Right lobe of liver (tissue), 4 donors: ENCODE results near the gene FGF22.

Experiments
- POLR2A ChIP-seq: fragments of 450-650 bp; IDR thresholded peaks from one replicate; pipeline ENCODE4 v1.6.1; 2017; ENCODE audit warnings: antibody characterized with exemption, mild to moderate bottlenecking
- TF ChIP-seq, protein P1 (sequence below), 4 donors: fragments of 200-600 bp in 3 of 4; fragments of 450-650 bp in 1 of 4; IDR thresholded peaks; one replicate each; pipeline versions ENCODE4 v1.5.1 to v1.8.0; 2016 to 2022; ENCODE audit warnings: antibody characterized with exemption in 4 of 4, mild to moderate bottlenecking in 2 of 4
- donor health status: DM: no; HTN: no; CAD: no.
- donor health status: DM: no; HTN: no; CAD: no.
- donor health status: DM: no; HTN: yes; CAD: no.

DNA sequence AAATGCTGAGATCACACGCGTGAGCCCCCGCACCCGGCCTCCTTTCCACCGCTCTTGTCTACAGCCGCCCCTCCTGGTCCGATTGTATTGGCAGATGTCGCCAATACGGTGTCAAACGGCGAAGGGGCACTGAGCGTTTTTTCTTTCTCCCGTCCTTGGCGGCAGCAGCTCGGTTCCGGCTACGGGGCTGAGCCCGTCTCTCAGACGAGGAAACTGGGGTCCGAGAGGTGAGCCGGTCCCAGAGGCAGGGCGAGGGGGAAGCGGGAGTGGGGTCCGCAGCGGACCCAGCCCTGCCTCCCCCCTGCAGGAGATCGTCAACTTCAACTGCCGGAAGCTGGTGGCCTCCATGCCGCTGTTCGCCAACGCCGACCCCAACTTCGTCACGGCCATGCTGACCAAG, 26.7 kb upstream of the FGF22 start:
- TF ChIP-seq, protein P1, sequence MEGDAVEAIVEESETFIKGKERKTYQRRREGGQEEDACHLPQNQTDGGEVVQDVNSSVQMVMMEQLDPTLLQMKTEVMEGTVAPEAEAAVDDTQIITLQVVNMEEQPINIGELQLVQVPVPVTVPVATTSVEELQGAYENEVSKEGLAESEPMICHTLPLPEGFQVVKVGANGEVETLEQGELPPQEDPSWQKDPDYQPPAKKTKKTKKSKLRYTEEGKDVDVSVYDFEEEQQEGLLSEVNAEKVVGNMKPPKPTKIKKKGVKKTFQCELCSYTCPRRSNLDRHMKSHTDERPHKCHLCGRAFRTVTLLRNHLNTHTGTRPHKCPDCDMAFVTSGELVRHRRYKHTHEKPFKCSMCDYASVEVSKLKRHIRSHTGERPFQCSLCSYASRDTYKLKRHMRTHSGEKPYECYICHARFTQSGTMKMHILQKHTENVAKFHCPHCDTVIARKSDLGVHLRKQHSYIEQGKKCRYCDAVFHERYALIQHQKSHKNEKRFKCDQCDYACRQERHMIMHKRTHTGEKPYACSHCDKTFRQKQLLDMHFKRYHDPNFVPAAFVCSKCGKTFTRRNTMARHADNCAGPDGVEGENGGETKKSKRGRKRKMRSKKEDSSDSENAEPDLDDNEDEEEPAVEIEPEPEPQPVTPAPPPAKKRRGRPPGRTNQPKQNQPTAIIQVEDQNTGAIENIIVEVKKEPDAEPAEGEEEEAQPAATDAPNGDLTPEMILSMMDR (IDR thresholded peaks at IDR 0.05) = no peak
- no peak for TF ChIP-seq POLR2A
